PC-9 (cell line): Measurements from ENCODE around the gene NINJ2. TPM values are rescaled to one million over a fixed set of nuclear protein-coding genes. Genes with fewer than 3 reads are reported as not detected.
A peak's percentile ranks its signal among the peaks of the same experiment; 100 is the strongest.

ENCODE experiments used
- BruUV-seq: library from RNA; stranded (reverse); fragments of 400-500 nt; replicated peaks from 2 replicates; lab custom pipeline; 2021; lab: Mats Ljungman, UMichigan
- CTCF ChIA-PET: fragments of 300-600 bp; sonication (Branson Sonifier 250); formaldehyde crosslinking; loops from one replicate; lab custom pipeline; 2022; ENCODE audit warnings: antibody characterized with exemption; lab: Charles Lee
- POLR2A ChIA-PET: fragments of 300-600 bp; sonication (Branson Sonifier 250); formaldehyde crosslinking; loops from one replicate; lab custom pipeline; 2022; ENCODE audit warnings: antibody characterized with exemption; ENCODE audit not compliant: unreplicated experiment; lab: Charles Lee
- DNase-seq, 2 experiments: peaks; one replicate each; pipeline versions ENCODE4 v3.0.0 to v3.0.0-alpha.2; 2015 to 2022; ENCODE audit warnings: mixed read lengths in 1 of 2
- H2AFZ ChIP-seq: fragments of 200-600 bp; sonication (generic); 2 replicates; pipeline ENCODE4 v1.8.1; 2017; ENCODE audit warnings: antibody characterized with exemption
- H3F3A ChIP-seq: fragments of 200-600 bp; sonication (generic); 2 replicates; pipeline ENCODE4 v1.8.1; 2017; ENCODE audit warnings: antibody characterized with exemption, mild to moderate bottlenecking, low read depth; ENCODE audit not compliant: insufficient read depth
- H3K27ac ChIP-seq: fragments of 200-600 bp; sonication (generic); 2 replicates; pipeline ENCODE4 v1.6.1; 2016; ENCODE audit warnings: mixed run types
- H3K27me3 ChIP-seq: fragments of 200-600 bp; sonication (generic); 2 replicates; pipeline ENCODE4 v1.6.1; 2016; ENCODE audit warnings: low read depth, mixed run types; ENCODE audit not compliant: insufficient read depth
- H3K36me3 ChIP-seq: fragments of 200-600 bp; sonication (generic); 2 replicates; pipeline ENCODE4 v1.6.1; 2016; ENCODE audit warnings: low read depth, mixed run types
- H3K4me1 ChIP-seq: fragments of 200-600 bp; sonication (generic); replicated peaks from 2 replicates; pipeline ENCODE4 v1.6.1; 2016; ENCODE audit warnings: mixed run types; ENCODE audit not compliant: insufficient read depth
- H3K4me2 ChIP-seq: fragments of 200-600 bp; sonication (generic); 2 replicates; pipeline ENCODE4 v1.6.1; 2017; ENCODE audit warnings: mixed run types
- H3K4me3 ChIP-seq: fragments of 200-600 bp; sonication (generic); 2 replicates; pipeline ENCODE4 v1.6.1; 2016; ENCODE audit warnings: mixed run types
- H3K79me2 ChIP-seq: fragments of 200-600 bp; sonication (generic); 2 replicates; pipeline ENCODE4 v1.6.1; 2017; ENCODE audit warnings: low read depth, mixed run types
- H3K9me2 ChIP-seq: fragments of 200-600 bp; sonication (generic); 2 replicates; pipeline ENCODE4 v1.8.1; 2017; ENCODE audit warnings: mild to moderate bottlenecking; ENCODE audit not compliant: insufficient read depth
- H3K9me3 ChIP-seq: fragments of 200-600 bp; sonication (generic); 2 replicates; pipeline ENCODE4 v1.8.1; 2016; ENCODE audit warnings: low read depth; ENCODE audit not compliant: insufficient read depth
- H4K20me1 ChIP-seq: fragments of 200-600 bp; sonication (generic); 2 replicates; pipeline ENCODE4 v1.8.1; 2017; ENCODE audit not compliant: insufficient read depth
- EZH2 ChIP-seq: fragments of 200-600 bp; sonication (generic); IDR thresholded peaks from 2 replicates; pipeline ENCODE4 v1.8.0; 2017; ENCODE audit warnings: antibody characterized with exemption, low read depth
- intact Hi-C: fragments of 100-400 bp; cut with micrococcal nuclease; formaldehyde crosslinking; loops from one replicate; pipeline ENCODE4 v1.10.0; 2022; ENCODE audit not compliant: unreplicated experiment
- total RNA-seq: library from RNA; stranded (reverse); gene quantifications from 2 replicates; pipeline ENCODE4 v1.2.3, GENCODE V29; 2021
- TF ChIP-seq, protein P1 (sequence below): fragments of 200-600 bp; sonication (generic); conservative IDR thresholded peaks from 2 replicates; pipeline ENCODE4 v1.6.1; 2017; ENCODE audit warnings: mixed run types, antibody characterized with exemption, mild to moderate bottlenecking, moderate library complexity

The NINJ2 gene
- total RNA-seq, 1 experiment from 2014 or later = 19.3 TPM

DNA sequence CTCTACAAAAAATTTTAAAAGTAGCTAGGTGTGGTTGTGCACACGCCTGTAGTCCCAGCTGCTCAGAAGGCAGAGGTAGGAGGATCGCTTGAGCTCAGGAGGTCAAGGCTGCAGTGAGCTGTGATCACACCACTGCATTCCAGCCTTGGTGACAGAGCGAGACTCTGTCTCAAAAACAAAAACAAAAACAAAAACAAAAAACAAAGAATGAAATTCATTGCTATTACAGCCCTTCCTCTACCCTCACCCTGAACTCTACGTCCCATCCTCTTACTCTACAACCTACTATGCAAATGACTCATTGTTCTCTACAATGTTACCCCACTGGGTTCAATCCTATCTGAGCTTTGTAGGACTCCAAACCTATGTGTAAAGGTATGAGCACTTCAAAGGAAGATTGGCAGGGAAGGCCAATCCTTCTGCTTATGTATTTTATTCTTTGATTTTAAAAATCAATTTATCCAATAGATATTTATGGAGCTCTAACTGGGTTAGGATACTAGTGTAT, 39.3 kb downstream of the NINJ2 start:
- ChIA-PET CTCF (interaction anchor here (0.6 kb wide), 1 partner anchor 264 kb away, joined by 4 read pairs; no protein-coding TSS in a partner anchor), POLR2A (no interaction called here)
- H2AFZ ChIP-seq = no peak overlapping the region
- no TSS peak for BruUV-seq
- H4K20me1 ChIP-seq = no peaks in the 10 kb centered on the region
- H3K4me1 ChIP-seq = peaks cover 15% of the 10 kb centered on the region
- intact Hi-C loops = no loop called here
- no peak for DNase-seq
- no peaks in the 10 kb centered on the region for H3K9me3 ChIP-seq
- no peak overlapping the region for H3K4me3 ChIP-seq
- H3K27me3 ChIP-seq = no peaks in the 10 kb centered on the region
- no peaks in the 10 kb centered on the region for H3K36me3 ChIP-seq
- H3K27ac ChIP-seq = no peak overlapping the region
- no peaks in the 10 kb centered on the region for H3K79me2 ChIP-seq
- TF ChIP-seq, protein P1, sequence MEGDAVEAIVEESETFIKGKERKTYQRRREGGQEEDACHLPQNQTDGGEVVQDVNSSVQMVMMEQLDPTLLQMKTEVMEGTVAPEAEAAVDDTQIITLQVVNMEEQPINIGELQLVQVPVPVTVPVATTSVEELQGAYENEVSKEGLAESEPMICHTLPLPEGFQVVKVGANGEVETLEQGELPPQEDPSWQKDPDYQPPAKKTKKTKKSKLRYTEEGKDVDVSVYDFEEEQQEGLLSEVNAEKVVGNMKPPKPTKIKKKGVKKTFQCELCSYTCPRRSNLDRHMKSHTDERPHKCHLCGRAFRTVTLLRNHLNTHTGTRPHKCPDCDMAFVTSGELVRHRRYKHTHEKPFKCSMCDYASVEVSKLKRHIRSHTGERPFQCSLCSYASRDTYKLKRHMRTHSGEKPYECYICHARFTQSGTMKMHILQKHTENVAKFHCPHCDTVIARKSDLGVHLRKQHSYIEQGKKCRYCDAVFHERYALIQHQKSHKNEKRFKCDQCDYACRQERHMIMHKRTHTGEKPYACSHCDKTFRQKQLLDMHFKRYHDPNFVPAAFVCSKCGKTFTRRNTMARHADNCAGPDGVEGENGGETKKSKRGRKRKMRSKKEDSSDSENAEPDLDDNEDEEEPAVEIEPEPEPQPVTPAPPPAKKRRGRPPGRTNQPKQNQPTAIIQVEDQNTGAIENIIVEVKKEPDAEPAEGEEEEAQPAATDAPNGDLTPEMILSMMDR = no peak
- TF ChIP-seq EZH2 = no peak
- H3K9me2 ChIP-seq = no peaks in the 10 kb centered on the region
- peaks cover 10% of the 10 kb centered on the region for H3F3A ChIP-seq
- no peak overlapping the region for H3K4me2 ChIP-seq

DNA sequence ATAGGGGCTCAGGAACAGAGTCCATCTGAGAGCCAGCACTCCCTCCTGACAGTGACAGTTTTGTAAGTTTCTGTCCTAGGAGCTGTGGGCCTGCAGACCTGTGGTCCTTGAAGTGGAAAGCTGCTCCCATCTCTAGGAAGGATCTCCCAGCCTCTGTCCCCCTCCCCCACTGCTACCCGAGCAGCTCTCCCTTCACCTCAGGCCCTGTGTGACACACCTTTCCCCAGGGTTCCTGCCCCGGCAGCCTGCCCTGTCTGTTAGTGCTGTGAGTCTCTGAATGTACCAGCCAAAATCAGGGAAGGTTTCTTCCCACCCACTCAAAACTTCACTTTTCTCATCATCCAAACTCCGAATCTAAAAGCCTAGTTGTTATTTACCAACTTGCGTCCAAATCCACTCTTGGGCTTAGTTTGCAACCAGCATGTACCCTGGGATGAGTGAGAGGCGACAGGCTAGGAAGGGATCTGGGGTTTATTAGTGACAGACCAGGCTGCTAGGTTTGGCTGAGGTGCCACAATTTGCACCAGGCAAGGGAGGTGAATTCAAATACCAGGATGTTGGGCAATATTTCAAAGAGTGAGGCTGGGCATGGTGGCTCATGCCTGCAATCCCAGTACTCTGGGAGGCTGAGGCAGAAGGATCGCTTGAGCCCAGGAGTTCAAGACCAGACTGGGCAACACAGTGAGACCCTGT, 39.9 kb downstream of the NINJ2 start:
- H3K9me3 ChIP-seq = no peaks in the 10 kb centered on the region
- peaks cover 10% of the 10 kb centered on the region for H3F3A ChIP-seq
- no peak overlapping the region for H3K4me3 ChIP-seq
- no peaks in the 10 kb centered on the region for H3K36me3 ChIP-seq
- no peak overlapping the region for H3K27ac ChIP-seq
- peak in 1 of 2 experiments; percentile 13 for DNase-seq
- BruUV-seq = no TSS peak
- no peaks in the 10 kb centered on the region for H3K79me2 ChIP-seq
- no peak overlapping the region for H3K4me2 ChIP-seq
- peaks cover 9% of the 10 kb centered on the region for H3K4me1 ChIP-seq
- no peaks in the 10 kb centered on the region for H4K20me1 ChIP-seq
- H3K27me3 ChIP-seq = no peaks in the 10 kb centered on the region
- intact Hi-C loops = no loop called here
- no peak for TF ChIP-seq EZH2
- TF ChIP-seq, protein P1 = no peak
- H3K9me2 ChIP-seq = no peaks in the 10 kb centered on the region
- ChIA-PET CTCF (no interaction called here), POLR2A (no interaction called here)
- no peak overlapping the region for H2AFZ ChIP-seq

DNA sequence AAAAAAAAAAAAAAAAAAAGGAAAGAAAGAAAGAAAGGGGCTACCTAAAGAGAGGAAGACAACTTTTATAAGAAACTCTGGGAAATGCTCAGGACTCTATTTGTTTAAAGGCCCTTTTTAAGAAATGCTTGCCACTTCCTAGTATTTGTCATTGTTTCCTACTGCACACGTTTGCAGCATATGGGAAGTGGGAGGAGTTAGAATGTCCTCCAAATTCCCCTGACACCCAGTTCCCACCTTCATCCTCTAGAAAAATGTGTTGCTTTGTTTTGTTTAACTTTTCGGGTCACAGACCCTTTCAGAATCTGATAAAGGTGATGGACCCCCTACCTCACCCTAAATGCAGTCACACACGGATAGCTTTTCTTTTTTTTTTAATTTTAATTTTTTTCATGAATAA, 40.8 kb downstream of the NINJ2 start:
- BruUV-seq = no TSS peak
- TF ChIP-seq, protein P1 = no peak
- TF ChIP-seq EZH2 = no peak
- Histone ChIP-seq H3K9me3 (no peaks in the 10 kb centered on the region), H3K79me2 (no peaks in the 10 kb centered on the region), H3K4me1 (peaks cover 6% of the 10 kb centered on the region), H4K20me1 (no peaks in the 10 kb centered on the region), H3K9me2 (no peaks in the 10 kb centered on the region), H3F3A (peaks cover 10% of the 10 kb centered on the region), H3K36me3 (no peaks in the 10 kb centered on the region), H3K4me2 (no peak overlapping the region), H3K27me3 (no peaks in the 10 kb centered on the region), H2AFZ (no peak overlapping the region), H3K4me3 (no peak overlapping the region), H3K27ac (no peak overlapping the region)
- intact Hi-C loops = no loop called here
- CTCF ChIA-PET = no interaction called here
- POLR2A ChIA-PET = interaction anchor here (0.7 kb wide), 1 partner anchor 10 kb away, joined by 7 read pairs; no protein-coding TSS in a partner anchor
- DNase-seq = no peak
